ENCODE results near the gene CPNE5. TPM values are rescaled to one million over a fixed set of nuclear protein-coding genes. Genes with fewer than 3 reads are reported as not detected.

The CPNE5 gene
- polyA plus RNA-seq, 1 donor (not counting 4 experiments of a cell fraction or from before 2014, with no cell fraction given): 0.05 TPM

DNA sequence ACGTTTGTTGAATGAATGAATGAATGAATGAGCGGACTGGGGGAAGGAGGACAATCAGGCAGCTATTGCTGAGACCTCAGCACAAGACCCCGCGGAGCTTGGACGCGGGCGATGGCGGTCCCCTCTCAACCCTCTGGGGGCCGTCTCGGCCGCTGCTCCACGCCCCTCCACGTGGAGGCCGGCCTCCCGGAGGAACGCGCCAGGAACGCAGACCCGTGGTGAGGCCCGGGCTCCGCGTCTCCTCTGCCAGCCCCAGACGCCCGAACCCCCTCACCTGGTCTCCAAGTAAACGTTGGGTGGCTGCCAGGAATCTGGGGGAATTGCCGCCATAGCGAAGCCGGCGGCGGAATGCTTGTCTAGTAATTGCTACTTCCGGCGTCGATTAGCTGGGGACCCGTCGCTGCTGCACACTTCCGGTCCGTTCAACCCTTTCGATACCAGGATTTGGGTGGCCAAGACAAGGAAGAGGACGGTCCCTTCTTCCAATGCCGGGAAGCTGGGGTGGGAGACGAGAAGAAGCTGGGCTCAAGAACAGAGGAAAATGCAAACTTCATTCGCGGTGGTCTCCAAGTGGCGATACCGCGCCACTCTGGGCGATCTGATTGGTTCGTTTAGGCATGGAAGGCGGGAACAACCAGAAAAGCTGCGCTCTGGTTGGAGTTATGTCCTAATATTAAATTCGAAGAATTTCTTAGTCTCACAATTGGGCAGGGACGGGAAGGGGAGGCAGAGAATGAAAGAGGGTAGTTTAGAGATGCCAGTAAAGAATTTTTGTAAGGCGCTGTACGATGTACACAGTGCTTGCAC is 35.4 kb upstream of the CPNE5 start, which contains the start of gene PPIL1:
PPIL1 (minus strand) TSS at position 361 of the 807 bp plus-strand sequence; CDS start at position 330, 31 bp downstream.
- Histone ChIP-seq H2AFZ (ENCODE audit: control insufficient read depth, low read length) (peak within 1 kb of the TSS; percentile 98), H3K4me3 (ENCODE audit: control insufficient read depth in 2 of 3, extremely low read depth in 1 of 3, insufficient read depth in 2 of 3, low read depth in 1 of 3, low read length in 3 of 3) (peak within 1 kb of the TSS; percentile 73 to 95 (median 93)), H3K79me2 (ENCODE audit: control insufficient read depth, insufficient read depth, low read length) (peaks cover 24% of the 10 kb centered on the region), H3K4me1 (ENCODE audit: control insufficient read depth, extremely low read depth, insufficient read depth, low read length) (peaks cover 19% of the 10 kb centered on the region), H3K9ac (ENCODE audit: control insufficient read depth, extremely low read depth, insufficient read depth, low read length) (peak within 1 kb of the TSS; percentile 97), H3K9me3 (ENCODE audit: control insufficient read depth, low read depth, low read length) (no peaks in the 10 kb centered on the region), H3K27ac (ENCODE audit: control insufficient read depth, insufficient read depth, low read length) (peak within 1 kb of the TSS; percentile 96), H3K36me3 (ENCODE audit: control insufficient read depth in 2 of 2, extremely low read depth in 1 of 2, insufficient read depth in 2 of 2, low read length in 2 of 2) (peaks cover 2 to 6% of the 10 kb centered on the region in 2 experiments), H3K4me2 (ENCODE audit: control insufficient read depth, extremely low read depth, insufficient read depth, low read depth, low read length) (peak within 1 kb of the TSS; percentile 97), H3K9me1 (ENCODE audit: control insufficient read depth, extremely low read depth, insufficient read depth, low read length) (no peaks in the 10 kb centered on the region), H4K20me1 (ENCODE audit: control insufficient read depth, extremely low read depth, insufficient read depth, low read length) (no peaks in the 10 kb centered on the region), H3K27me3 (ENCODE audit: control insufficient read depth, extremely low read depth, insufficient read depth, low read length) (no peaks in the 10 kb centered on the region)
- dilution Hi-C loops (cut with MboI; ENCODE audit: extremely low pct_ligation_motif_present, low sequenced_read_pairs): no loop called here
- TF ChIP-seq, protein P1, sequence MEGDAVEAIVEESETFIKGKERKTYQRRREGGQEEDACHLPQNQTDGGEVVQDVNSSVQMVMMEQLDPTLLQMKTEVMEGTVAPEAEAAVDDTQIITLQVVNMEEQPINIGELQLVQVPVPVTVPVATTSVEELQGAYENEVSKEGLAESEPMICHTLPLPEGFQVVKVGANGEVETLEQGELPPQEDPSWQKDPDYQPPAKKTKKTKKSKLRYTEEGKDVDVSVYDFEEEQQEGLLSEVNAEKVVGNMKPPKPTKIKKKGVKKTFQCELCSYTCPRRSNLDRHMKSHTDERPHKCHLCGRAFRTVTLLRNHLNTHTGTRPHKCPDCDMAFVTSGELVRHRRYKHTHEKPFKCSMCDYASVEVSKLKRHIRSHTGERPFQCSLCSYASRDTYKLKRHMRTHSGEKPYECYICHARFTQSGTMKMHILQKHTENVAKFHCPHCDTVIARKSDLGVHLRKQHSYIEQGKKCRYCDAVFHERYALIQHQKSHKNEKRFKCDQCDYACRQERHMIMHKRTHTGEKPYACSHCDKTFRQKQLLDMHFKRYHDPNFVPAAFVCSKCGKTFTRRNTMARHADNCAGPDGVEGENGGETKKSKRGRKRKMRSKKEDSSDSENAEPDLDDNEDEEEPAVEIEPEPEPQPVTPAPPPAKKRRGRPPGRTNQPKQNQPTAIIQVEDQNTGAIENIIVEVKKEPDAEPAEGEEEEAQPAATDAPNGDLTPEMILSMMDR (optimal IDR thresholded peaks at IDR 0.05 in 1 of 3, IDR thresholded peaks at IDR 0.05 in 1 of 3, conservative IDR thresholded peaks at IDR 0.05 in 1 of 3; ENCODE audit: extremely low read depth in 1 of 3, insufficient read depth in 2 of 3, low read length in 3 of 3): no peak
- no peak for TF ChIP-seq EZH2 (IDR thresholded peaks at IDR 0.05; ENCODE audit: low read length)
- peak; percentile 49 for DNase-seq (ENCODE audit: low read depth, low spot score)
- peak; percentile 83 for FAIRE-seq

GRCh38 chr6:36873612-36874442 is 34.6 kb upstream of the CPNE5 start:
- H3K79me2 ChIP-seq (ENCODE audit: control insufficient read depth, insufficient read depth, low read length): peaks cover 25% of the 10 kb centered on the region

More at GRCh38 chr6:36873612-36874442, 34.6 kb upstream of the CPNE5 start:
- peak overlapping the region; percentile 97 for H3K4me2 ChIP-seq (ENCODE audit: control insufficient read depth, extremely low read depth, insufficient read depth, low read depth, low read length)
- H3K4me1 ChIP-seq (ENCODE audit: control insufficient read depth, extremely low read depth, insufficient read depth, low read length): peaks cover 19% of the 10 kb centered on the region
- no peak for DNase-seq (ENCODE audit: low read depth, low spot score)
- TF ChIP-seq, protein P1 (optimal IDR thresholded peaks at IDR 0.05 in 1 of 3, IDR thresholded peaks at IDR 0.05 in 1 of 3, conservative IDR thresholded peaks at IDR 0.05 in 1 of 3; ENCODE audit: extremely low read depth in 1 of 3, insufficient read depth in 2 of 3, low read length in 3 of 3): peak; percentile 29 to 69 (median 59)
- TF ChIP-seq EZH2 (IDR thresholded peaks at IDR 0.05; ENCODE audit: low read length): no peak
- H3K36me3 ChIP-seq (ENCODE audit: control insufficient read depth in 2 of 2, extremely low read depth in 1 of 2, insufficient read depth in 2 of 2, low read length in 2 of 2): peaks cover 4 to 11% of the 10 kb centered on the region in 2 experiments
- dilution Hi-C loops (cut with MboI; ENCODE audit: extremely low pct_ligation_motif_present, low sequenced_read_pairs): no loop called here
- peak overlapping the region; percentile 73 to 95 (median 93) for H3K4me3 ChIP-seq (ENCODE audit: control insufficient read depth in 2 of 3, extremely low read depth in 1 of 3, insufficient read depth in 2 of 3, low read depth in 1 of 3, low read length in 3 of 3)
- peak overlapping the region; percentile 96 for H3K27ac ChIP-seq (ENCODE audit: control insufficient read depth, insufficient read depth, low read length)
- no peaks in the 10 kb centered on the region for H3K9me1 ChIP-seq (ENCODE audit: control insufficient read depth, extremely low read depth, insufficient read depth, low read length)
- no peaks in the 10 kb centered on the region for H3K27me3 ChIP-seq (ENCODE audit: control insufficient read depth, extremely low read depth, insufficient read depth, low read length)
- peak overlapping the region; percentile 97 for H3K9ac ChIP-seq (ENCODE audit: control insufficient read depth, extremely low read depth, insufficient read depth, low read length)
- H4K20me1 ChIP-seq (ENCODE audit: control insufficient read depth, extremely low read depth, insufficient read depth, low read length): no peaks in the 10 kb centered on the region
- H3K9me3 ChIP-seq (ENCODE audit: control insufficient read depth, low read depth, low read length): no peaks in the 10 kb centered on the region
- H2AFZ ChIP-seq (ENCODE audit: control insufficient read depth, low read length): peak overlapping the region; percentile 98
- no peak for FAIRE-seq

Measured in keratinocyte (primary cell).